Breast epithelium (tissue), 4 donors: ENCODE results near the gene CYP8B1. TPM values are rescaled to one million over a fixed set of nuclear protein-coding genes. Genes with fewer than 3 reads are reported as not detected.
A peak's percentile ranks its signal among the peaks of the same experiment; 100 is the strongest.

Source experiments
- DNase-seq, 2 donors: peaks; one replicate each; pipeline ENCODE4 v3.0.0-alpha.2; 2019; ENCODE audit warnings: low spot score in 2 of 2
- H3K27ac ChIP-seq, 2 donors: fragments of 200-600 bp; sonication (generic) in 1 of 2; one replicate each; pipeline ENCODE4 v1.5.1; 2016 to 2019; ENCODE audit warnings: mild to moderate bottlenecking in 1 of 2
- H3K27me3 ChIP-seq, 2 donors: fragments of 200-600 bp; sonication (generic) in 1 of 2; one replicate each; pipeline versions ENCODE4 v1.5.1 to v1.6.0; 2017 to 2019; ENCODE audit warnings: control low read depth in 1 of 2, mild to moderate bottlenecking in 1 of 2
- H3K36me3 ChIP-seq: fragments of 200-600 bp; one replicate; pipeline ENCODE4 v1.5.1; 2019
- H3K4me1 ChIP-seq, 2 donors: fragments of 200-600 bp; sonication (generic); one replicate each; pipeline ENCODE4 v1.5.1; 2016 to 2019; ENCODE audit warnings: control low read depth in 1 of 2
- H3K4me3 ChIP-seq, 3 donors: fragments of 200-600 bp; sonication (generic); 1 replicate in 2 of 3; 2 replicates in 1 of 3; pipeline ENCODE4 v1.5.1; 2016 to 2019; ENCODE audit warnings: mild to moderate bottlenecking in 3 of 3, moderate library complexity in 2 of 3
- H3K9me3 ChIP-seq, 2 donors: fragments of 200-600 bp; sonication (generic) in 1 of 2; one replicate each; pipeline ENCODE4 v1.5.1; 2016 to 2019; ENCODE audit warnings: control low read depth in 1 of 2
- POLR2A ChIP-seq: fragments of 450-650 bp; IDR thresholded peaks from one replicate; pipeline ENCODE4 v1.6.1; 2016; ENCODE audit warnings: antibody characterized with exemption, mild to moderate bottlenecking, moderate library complexity
- POLR2AphosphoS5 ChIP-seq, 3 donors: sonication (generic); formaldehyde crosslinking; IDR thresholded peaks; one replicate each; pipeline ENCODE4 v1.6.1; 2017; ENCODE audit warnings: antibody characterized with exemption in 3 of 3
- intact Hi-C: fragments of 100-400 bp; cut with DNase I; formaldehyde crosslinking; loops from one replicate; pipeline ENCODE4 v1.15.1; 2023; ENCODE audit warnings: low total_unique reads
- total RNA-seq, 3 donors: library from RNA; depleted of rRNA; stranded (reverse); fragments of >200 nt; gene quantifications; one replicate each; pipeline ENCODE4 v1.1.0, GENCODE V29; 2016
- TF ChIP-seq, protein P1 (sequence below), 3 donors: fragments of 450-650 bp; IDR thresholded peaks; one replicate each; pipeline ENCODE4 v1.5.1; 2016 to 2017; ENCODE audit warnings: antibody characterized with exemption in 3 of 3, mild to moderate bottlenecking in 3 of 3, moderate library complexity in 3 of 3

Gene CYP8B1
- total RNA-seq, 3 donors from 2014 or later = not detected

DNA sequence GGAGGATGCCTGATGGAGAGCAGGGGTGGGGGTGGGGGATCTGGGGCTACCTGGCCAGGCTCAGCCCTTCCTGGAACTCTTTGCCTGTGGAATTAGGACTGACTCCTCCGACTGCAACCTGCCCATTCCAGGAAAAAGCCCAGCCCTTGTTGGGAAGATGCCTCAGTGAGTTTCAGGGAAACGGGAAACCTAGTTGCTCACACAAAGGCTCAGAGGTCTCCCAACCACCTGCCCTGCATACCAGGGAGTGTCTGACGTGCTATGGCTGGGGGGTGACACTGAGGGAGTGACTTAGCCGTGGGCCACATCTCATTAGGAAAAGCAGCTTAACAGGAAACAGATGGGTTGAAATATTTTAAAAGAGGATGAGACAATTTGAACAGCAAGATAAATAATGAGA lies 27.9 kb downstream of the CYP8B1 start:
- Histone ChIP-seq H3K27me3 (no peaks in the 10 kb centered on the region), H3K4me1 (no peaks in the 10 kb centered on the region), H3K36me3 (no peaks in the 10 kb centered on the region), H3K9me3 (no peaks in the 10 kb centered on the region), H3K27ac (peak overlapping the region in 1 of 2 donors; percentile 84), H3K4me3 (no peak overlapping the region)
- intact Hi-C loops = no loop called here
- no peak for DNase-seq
- peak in 1 of 3 donors; percentile 43 for TF ChIP-seq POLR2AphosphoS5 (IDR thresholded peaks at IDR 0.05)
- no peak for TF ChIP-seq POLR2A
- TF ChIP-seq, protein P1, sequence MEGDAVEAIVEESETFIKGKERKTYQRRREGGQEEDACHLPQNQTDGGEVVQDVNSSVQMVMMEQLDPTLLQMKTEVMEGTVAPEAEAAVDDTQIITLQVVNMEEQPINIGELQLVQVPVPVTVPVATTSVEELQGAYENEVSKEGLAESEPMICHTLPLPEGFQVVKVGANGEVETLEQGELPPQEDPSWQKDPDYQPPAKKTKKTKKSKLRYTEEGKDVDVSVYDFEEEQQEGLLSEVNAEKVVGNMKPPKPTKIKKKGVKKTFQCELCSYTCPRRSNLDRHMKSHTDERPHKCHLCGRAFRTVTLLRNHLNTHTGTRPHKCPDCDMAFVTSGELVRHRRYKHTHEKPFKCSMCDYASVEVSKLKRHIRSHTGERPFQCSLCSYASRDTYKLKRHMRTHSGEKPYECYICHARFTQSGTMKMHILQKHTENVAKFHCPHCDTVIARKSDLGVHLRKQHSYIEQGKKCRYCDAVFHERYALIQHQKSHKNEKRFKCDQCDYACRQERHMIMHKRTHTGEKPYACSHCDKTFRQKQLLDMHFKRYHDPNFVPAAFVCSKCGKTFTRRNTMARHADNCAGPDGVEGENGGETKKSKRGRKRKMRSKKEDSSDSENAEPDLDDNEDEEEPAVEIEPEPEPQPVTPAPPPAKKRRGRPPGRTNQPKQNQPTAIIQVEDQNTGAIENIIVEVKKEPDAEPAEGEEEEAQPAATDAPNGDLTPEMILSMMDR (IDR thresholded peaks at IDR 0.05) = no peak

DNA sequence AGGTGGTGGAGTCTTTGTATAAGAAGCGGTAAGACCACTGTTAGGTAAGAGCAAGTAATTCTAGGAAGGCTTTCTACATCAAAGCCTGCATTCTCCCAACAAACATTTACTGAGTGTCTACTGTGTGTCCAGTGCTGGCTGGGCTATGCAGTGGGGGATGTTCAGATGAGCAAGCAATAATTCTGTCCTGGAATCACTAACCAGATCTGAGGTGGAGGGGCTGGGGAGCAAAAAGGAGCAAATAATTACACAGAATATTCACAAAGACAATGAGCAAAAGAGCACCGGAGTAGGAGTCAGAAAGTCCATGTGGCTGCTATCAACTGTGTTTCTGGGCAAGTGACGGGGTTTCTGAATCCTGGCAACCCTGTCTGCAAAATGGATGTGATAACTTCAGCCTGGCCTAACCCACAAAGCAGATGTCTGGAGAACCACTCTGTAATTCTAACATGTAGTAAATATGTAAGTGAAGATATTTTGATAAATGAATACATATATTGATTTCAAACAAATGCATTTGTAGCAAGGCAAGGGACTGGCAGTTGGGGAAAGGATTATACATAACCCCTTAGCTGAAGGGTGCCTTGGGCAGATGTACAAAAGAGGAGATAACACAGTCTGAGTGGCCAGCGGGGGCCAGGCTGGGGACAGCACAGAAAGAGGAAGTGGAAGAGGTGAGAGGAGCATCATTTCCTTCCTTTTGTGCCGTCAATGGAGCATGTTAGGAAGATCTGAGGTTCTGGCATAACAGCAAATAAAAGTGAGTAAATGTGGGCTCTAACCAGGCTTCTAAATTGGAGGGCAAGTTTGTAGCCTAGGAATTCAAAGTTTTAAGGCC lies 28.8 kb downstream of the CYP8B1 start:
- Histone ChIP-seq H3K4me1 (no peaks in the 10 kb centered on the region), H3K27me3 (no peaks in the 10 kb centered on the region), H3K9me3 (no peaks in the 10 kb centered on the region), H3K27ac (peak overlapping the region; percentile 11 to 84), H3K36me3 (no peaks in the 10 kb centered on the region), H3K4me3 (no peak overlapping the region)
- intact Hi-C loops = no loop called here
- DNase-seq = no peak
- TF ChIP-seq POLR2A (no peak), POLR2AphosphoS5 (IDR thresholded peaks at IDR 0.05) (no peak)
- TF ChIP-seq, protein P1 (IDR thresholded peaks at IDR 0.05) = no peak

DNA sequence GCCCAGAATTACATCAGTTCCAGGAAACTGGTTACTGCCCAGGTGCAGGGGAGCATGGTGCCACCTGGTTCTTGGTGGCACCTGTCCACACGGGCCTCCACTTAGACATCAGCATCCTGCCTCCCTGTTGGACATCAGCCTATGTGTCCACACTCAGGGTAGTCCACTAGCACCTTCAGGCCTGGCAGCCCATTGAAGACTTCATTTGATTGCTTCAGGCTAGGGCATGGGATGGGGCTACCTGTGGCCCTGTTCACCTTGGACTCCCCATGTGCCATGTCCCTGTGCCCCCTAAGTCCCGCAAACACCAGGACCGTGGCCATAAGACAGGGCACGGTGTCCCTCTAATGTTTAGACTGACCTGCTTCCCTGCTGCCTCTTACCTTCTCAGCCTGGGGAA lies 30.9 kb downstream of the CYP8B1 start:
- Histone ChIP-seq H3K4me1 (no peaks in the 10 kb centered on the region), H3K27ac (peak overlapping the region; percentile 50 to 76), H3K9me3 (no peaks in the 10 kb centered on the region), H3K4me3 (no peak overlapping the region), H3K36me3 (no peaks in the 10 kb centered on the region), H3K27me3 (no peaks in the 10 kb centered on the region)
- intact Hi-C loops = no loop called here
- no peak for DNase-seq
- no peak for TF ChIP-seq POLR2AphosphoS5 (IDR thresholded peaks at IDR 0.05)
- TF ChIP-seq POLR2A = no peak
- TF ChIP-seq, protein P1 (IDR thresholded peaks at IDR 0.05) = no peak

DNA sequence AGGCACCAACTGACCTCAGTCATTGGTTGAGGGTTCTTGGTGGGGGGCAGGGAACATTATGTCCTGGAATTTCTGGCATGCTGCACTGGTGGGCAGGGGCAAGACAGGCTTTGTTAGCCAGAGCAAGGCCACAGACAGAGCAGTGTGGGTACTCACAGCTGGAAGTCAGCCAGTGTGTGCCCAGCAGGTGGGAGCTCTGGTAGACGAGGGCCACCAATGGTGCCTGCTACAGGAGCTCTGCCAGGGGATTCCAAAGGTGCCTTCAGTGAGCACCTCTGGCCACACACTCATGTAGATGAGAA lies 31.3 kb downstream of the CYP8B1 start:
- Histone ChIP-seq H3K9me3 (no peaks in the 10 kb centered on the region), H3K27ac (peak overlapping the region; percentile 50 to 76), H3K36me3 (no peaks in the 10 kb centered on the region), H3K4me1 (no peaks in the 10 kb centered on the region), H3K4me3 (peak overlapping the region in 2 of 3 donors; percentile 13 to 45), H3K27me3 (no peaks in the 10 kb centered on the region)
- intact Hi-C loops = no loop called here
- no peak for DNase-seq
- TF ChIP-seq POLR2AphosphoS5 (IDR thresholded peaks at IDR 0.05) (no peak), POLR2A (no peak)
- TF ChIP-seq, protein P1 (IDR thresholded peaks at IDR 0.05) = no peak

DNA sequence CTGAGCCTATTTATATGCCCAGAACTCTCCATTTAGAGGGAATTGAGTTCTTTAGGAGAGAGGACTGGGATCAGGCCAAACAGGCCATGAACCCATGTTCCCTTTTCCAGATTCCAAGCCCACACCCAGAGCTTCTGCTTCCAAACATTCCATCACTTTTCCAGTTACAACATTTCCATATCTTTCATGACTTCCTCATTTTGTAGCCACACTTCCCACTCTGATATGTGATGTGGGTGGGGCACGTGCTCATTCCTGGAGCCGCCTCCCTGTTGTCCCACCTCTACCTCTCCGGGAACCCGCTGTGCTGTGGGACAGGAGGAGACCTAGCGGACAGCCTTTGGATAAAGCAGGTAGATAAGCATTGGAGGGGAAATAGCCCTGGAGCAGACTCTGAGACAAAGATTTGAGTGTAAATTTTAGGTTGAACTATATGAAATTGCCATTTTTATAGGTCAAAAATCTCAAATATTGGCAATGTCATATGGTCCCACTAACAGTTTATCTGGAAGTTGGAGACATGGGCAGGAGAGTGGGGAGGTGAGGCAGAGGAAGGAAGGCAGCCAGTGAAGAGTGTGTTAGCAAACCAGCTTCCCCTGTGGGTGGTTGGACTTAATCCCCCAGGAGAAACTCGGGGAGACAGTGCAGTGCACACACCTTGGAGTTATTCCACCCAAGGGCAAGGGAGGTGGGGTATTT lies 31.8 kb downstream of the CYP8B1 start:
- Histone ChIP-seq H3K9me3 (no peaks in the 10 kb centered on the region), H3K4me3 (peak overlapping the region in 2 of 3 donors; percentile 13 to 45), H3K27me3 (no peaks in the 10 kb centered on the region), H3K4me1 (no peaks in the 10 kb centered on the region), H3K36me3 (no peaks in the 10 kb centered on the region), H3K27ac (peak overlapping the region; percentile 50 to 76)
- intact Hi-C loops = no loop called here
- TF ChIP-seq POLR2A (no peak), POLR2AphosphoS5 (IDR thresholded peaks at IDR 0.05) (peak in 1 of 3 donors; percentile 54)
- TF ChIP-seq, protein P1 (IDR thresholded peaks at IDR 0.05) = no peak
- DNase-seq = no peak
